ES-I3 (cell line): ENCODE results near the gene GABRA5.
"Not testable (repeated sequence)": the region's sequence is repeated elsewhere in the genome, so short reads cannot be mapped to it uniquely, and the experiment has no call there.

Experiments used
- H3K36me3 ChIP-seq: 2 replicates; pipeline ENCODE4 v1.6.1; 2013; ENCODE audit warnings: mild to moderate bottlenecking, low read length, control low read depth, moderate library complexity; ENCODE audit not compliant: insufficient read depth
- H3K4me1 ChIP-seq: 2 replicates; pipeline ENCODE4 v1.6.1; 2013; ENCODE audit warnings: mild to moderate bottlenecking, control low read depth, low read length; ENCODE audit not compliant: insufficient read depth
- H3K9ac ChIP-seq: 2 replicates; pipeline ENCODE4 v1.6.1; 2013; ENCODE audit warnings: low read depth, mild to moderate bottlenecking, low read length, moderate library complexity
- H3K9me3 ChIP-seq: 2 replicates; pipeline ENCODE4 v1.6.1; 2013; ENCODE audit warnings: mild to moderate bottlenecking, low read length, moderate library complexity; ENCODE audit not compliant: control insufficient read depth, insufficient read depth

Gene GABRA5

DNA sequence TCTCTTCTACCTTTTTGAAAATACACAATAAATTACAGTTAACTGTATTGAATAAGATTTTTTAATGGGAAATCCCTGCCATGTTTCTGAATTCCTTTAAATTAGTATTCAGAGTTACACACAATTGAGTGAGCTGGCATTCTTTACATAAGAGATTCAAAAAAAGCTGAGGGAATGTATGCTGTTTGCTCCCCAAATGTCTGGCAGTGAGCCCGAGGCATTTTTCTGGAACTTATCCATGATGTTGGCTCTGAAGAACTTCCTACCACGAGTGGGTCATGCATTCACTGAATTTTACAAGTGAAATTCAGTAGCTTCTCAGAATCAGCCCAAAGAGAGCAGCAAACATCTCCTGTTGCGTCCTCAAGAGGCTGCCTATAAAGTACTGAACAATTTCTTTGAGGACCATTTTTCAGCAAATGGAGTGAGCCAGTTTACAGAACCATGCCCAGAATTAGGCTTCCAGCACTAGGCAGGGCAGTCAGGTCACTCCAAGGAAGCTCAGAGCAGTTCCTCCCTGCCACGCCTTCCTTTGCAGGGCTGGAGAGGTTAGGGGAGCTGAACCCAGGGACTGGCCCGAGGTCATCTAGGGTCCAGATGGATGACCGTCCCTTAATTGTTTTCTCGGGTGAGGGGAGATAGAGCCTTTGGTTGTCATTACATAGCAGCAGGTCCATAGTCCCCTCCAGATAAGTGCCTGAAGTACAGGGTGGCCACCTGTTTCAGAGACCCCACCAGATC, 21.2 kb downstream of the GABRA5 start:
- Histone ChIP-seq H3K9ac (no peak overlapping the region), H3K9me3 (no peaks in the 10 kb centered on the region), H3K36me3 (no peaks in the 10 kb centered on the region), H3K4me1 (peaks cover 3% of the 10 kb centered on the region; the same call in 1 of the 2 replicates)

DNA sequence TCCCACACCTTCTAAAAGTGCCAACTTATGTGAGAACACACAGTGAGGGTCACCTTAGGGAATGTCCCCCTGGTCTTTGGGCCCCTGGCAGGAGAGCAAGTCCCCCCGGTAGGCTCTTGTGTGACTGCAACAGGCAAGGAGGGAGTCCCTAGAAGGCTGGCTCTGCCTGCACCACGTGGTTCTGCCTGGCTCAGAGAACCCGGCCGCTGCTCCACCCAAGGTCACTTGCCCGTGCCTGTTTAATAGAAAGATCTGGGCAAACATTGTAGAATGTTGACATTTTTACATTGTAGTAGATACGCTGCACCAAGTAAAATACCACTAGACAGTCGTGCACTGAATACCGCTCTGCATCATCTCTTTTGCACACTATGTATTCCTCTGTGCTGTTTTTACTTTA, 21.9 kb downstream of the GABRA5 start:
- Histone ChIP-seq H3K4me1 (peaks cover 3% of the 10 kb centered on the region; the same call in 1 of the 2 replicates), H3K9ac (no peak overlapping the region), H3K9me3 (no peaks in the 10 kb centered on the region), H3K36me3 (no peaks in the 10 kb centered on the region)

DNA sequence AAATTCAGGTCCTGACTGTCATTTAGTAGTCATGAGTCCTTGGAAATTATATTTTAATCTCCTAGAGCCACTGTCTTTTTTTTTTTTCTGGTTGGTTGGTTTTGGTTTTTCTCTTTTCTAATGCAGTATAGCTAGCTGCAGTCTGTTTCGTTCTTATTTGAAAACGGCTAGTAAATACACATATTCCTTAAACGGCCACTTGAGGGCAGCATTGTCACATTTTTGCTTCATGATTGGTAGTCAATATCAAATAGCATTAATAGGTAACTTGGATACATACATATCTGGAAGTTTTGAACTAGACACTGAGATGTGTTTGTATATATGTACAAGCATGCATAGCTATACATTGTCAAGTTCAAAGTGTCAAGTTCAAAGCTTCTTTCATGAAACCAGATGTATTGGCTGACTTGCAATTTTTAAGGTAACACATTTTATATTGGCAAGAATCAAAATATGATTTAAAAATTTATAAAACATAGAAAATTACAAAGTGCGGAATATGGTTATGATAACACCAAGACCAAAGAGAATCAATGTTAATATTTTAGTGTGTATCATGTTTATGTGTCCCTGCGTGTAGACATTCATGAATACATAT, 22.5 kb downstream of the GABRA5 start:
- no peaks in the 10 kb centered on the region for H3K9me3 ChIP-seq
- H3K9ac ChIP-seq: no peak overlapping the region
- peaks cover 3% of the 10 kb centered on the region; the same call in 1 of the 2 replicates for H3K4me1 ChIP-seq
- no peaks in the 10 kb centered on the region for H3K36me3 ChIP-seq

- H3K4me1 ChIP-seq: peaks cover 3% of the 10 kb centered on the region; the same call in 1 of the 2 replicates
- no peaks in the 10 kb centered on the region for H3K9me3 ChIP-seq
- no peak overlapping the region for H3K9ac ChIP-seq
- H3K36me3 ChIP-seq: no peaks in the 10 kb centered on the region
Measured at GRCh38 chr15:26890451-26890850, 23.6 kb downstream of the GABRA5 start.

DNA sequence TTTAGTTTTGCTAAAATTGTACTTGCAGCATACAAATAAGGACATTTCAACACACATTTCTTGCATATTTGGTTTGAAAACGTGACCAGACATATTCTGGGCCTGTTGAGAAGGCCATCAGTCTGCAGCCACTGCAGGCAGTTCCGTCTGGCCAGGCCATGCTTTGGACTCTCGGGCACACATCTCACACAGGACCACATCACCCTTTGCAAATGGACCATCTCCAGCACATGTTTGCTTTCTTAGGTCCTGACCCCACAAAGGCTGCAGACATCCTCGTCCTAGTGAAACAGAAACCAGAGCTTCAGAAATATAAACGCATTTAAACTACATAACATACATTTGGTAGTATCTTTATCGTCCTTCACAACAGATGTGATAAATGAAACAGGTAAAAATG, 24.1 kb downstream of the GABRA5 start:
- Histone ChIP-seq H3K9me3 (no peaks in the 10 kb centered on the region), H3K36me3 (no peaks in the 10 kb centered on the region), H3K4me1 (peaks cover 3% of the 10 kb centered on the region; the same call in 1 of the 2 replicates), H3K9ac (no peak overlapping the region)

- H3K9ac ChIP-seq: peak overlapping the region; percentile 9; the same call in 1 of the 2 replicates
- H3K9me3 ChIP-seq: no peaks in the 10 kb centered on the region
- H3K4me1 ChIP-seq: peaks cover 3% of the 10 kb centered on the region; the same call in 1 of the 2 replicates
- H3K36me3 ChIP-seq: no peaks in the 10 kb centered on the region
Measured at GRCh38 chr15:26891448-26892181, 24.8 kb downstream of the GABRA5 start.

- Histone ChIP-seq H3K36me3 (no peaks in the 10 kb centered on the region), H3K9ac (no peak overlapping the region), H3K9me3 (no peaks in the 10 kb centered on the region), H3K4me1 (peaks cover 3% of the 10 kb centered on the region; the same call in 1 of the 2 replicates)
Measured at GRCh38 chr15:26892182-26892518, 25.3 kb downstream of the GABRA5 start.

- Histone ChIP-seq H3K36me3 (no peaks in the 10 kb centered on the region), H3K4me1 (peaks cover 3% of the 10 kb centered on the region; the same call in 1 of the 2 replicates)
Measured at GRCh38 chr15:26892678-26893077, 25.8 kb downstream of the GABRA5 start.

DNA sequence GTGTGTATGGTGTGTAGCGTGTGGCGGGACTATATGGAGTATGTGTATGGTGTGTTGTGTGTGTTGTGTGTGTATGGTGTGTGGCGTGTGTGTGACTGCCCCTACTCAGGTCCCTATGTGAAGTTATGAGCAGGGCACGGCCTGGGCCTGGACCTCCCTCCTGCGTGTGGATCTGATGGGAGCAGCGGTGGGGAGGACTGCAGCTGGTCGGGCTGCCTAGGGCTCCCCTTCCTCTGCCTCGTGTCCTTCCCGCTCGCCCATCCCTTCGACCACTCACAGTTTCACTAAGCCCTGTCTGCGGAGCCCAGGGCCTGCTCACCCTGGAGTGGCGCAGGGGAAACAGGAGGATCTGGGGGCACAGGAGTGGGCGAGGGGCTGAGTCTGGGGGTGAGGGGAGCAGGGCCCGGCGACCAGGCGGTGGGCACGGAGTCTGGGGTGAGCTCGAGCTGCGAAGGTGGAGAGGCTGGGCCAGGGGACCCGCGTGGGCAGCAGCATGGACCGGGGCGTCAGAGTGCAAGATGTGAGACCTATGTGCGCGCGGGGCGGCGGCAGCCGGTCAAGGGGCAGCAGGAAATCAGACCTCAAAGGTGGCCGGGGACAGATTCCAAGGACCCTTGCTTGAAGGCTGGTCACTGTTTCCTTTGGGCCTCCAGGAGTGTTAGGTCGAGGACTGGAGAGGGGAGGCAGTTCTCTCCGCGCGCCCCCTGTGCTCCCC, 26.6 kb downstream of the GABRA5 start:
- Histone ChIP-seq H3K9ac (no peak overlapping the region), H3K4me1 (peaks cover 3% of the 10 kb centered on the region; the same call in 1 of the 2 replicates), H3K9me3 (no peaks in the 10 kb centered on the region), H3K36me3 (no peaks in the 10 kb centered on the region)

More at GRCh38 chr15:26892678-26893077, 25.8 kb downstream of the GABRA5 start:
- H3K9me3 ChIP-seq: no peaks in the 10 kb centered on the region
- no peak overlapping the region for H3K9ac ChIP-seq

- H3K9ac ChIP-seq: no peak overlapping the region
- H3K4me1 ChIP-seq: peaks cover 3% of the 10 kb centered on the region; the same call in 1 of the 2 replicates
- H3K9me3 ChIP-seq: no peaks in the 10 kb centered on the region
- no peaks in the 10 kb centered on the region for H3K36me3 ChIP-seq
Measured at GRCh38 chr15:26894181-26894580, 27.3 kb downstream of the GABRA5 start.

DNA sequence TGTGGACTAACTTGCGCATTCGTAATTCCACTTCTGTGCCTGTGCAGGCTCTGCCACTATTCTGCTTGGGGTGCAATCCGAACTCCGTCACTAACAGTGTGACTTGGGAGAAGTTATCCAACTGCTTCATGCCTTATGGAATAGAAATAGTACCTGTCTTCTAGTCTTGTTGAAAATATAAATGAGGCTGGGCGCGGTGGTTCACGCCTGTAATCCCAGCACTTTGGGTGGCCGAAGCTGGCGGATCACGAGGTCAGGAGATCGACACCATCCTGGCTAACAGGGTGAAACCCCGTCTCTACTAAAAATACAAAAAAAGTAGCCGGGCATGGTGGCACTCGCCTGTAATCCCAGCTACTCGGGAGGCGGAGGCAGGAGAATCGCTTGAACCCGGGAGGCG, 28.5 kb downstream of the GABRA5 start:
- H3K36me3 ChIP-seq: not testable (repeated sequence)

GRCh38 chr15:26899658-26900057, 32.8 kb downstream of the GABRA5 start:
- Histone ChIP-seq H3K4me1 (no peaks in the 10 kb centered on the region), H3K9ac (no peak overlapping the region), H3K36me3 (no peaks in the 10 kb centered on the region), H3K9me3 (no peaks in the 10 kb centered on the region; the same call in 1 of the 2 replicates)

More for the DNA sequence above, 28.5 kb downstream of the GABRA5 start:
- H3K4me1 ChIP-seq, H3K9ac ChIP-seq, H3K9me3 ChIP-seq: not testable (repeated sequence)

- Histone ChIP-seq H3K4me1 (no peaks in the 10 kb centered on the region), H3K9ac (no peak overlapping the region), H3K36me3 (no peaks in the 10 kb centered on the region), H3K9me3 (no peaks in the 10 kb centered on the region; the same call in 1 of the 2 replicates)
Measured at GRCh38 chr15:26901041-26901440, 34.2 kb downstream of the GABRA5 start.

GRCh38 chr15:26910715-26911114, 43.9 kb downstream of the GABRA5 start:
- Histone ChIP-seq H3K36me3 (no peaks in the 10 kb centered on the region), H3K9ac (no peak overlapping the region), H3K4me1 (no peaks in the 10 kb centered on the region), H3K9me3 (no peaks in the 10 kb centered on the region)
